Epithelial cell of esophagus (primary cell): ENCODE data around the gene CDH4.

Source experiments
- DNase-seq: peaks from one replicate; pipeline ENCODE4 v3.0.0; 2010; ENCODE audit warnings: low read depth
- H3K4me3 ChIP-seq: 2 replicates; pipeline ENCODE4 v1.5.1; 2011; ENCODE audit warnings: mild to moderate bottlenecking, low read length, control low read depth
- TF ChIP-seq, protein P1 (sequence below): IDR thresholded peaks from 2 replicates; pipeline ENCODE4 v1.5.1; 2011; ENCODE audit warnings: low read depth, mild to moderate bottlenecking, low read length, control low read depth, inconsistent platforms; ENCODE audit not compliant: insufficient read depth; ENCODE audit errors: missing control alignments

Gene CDH4

DNA sequence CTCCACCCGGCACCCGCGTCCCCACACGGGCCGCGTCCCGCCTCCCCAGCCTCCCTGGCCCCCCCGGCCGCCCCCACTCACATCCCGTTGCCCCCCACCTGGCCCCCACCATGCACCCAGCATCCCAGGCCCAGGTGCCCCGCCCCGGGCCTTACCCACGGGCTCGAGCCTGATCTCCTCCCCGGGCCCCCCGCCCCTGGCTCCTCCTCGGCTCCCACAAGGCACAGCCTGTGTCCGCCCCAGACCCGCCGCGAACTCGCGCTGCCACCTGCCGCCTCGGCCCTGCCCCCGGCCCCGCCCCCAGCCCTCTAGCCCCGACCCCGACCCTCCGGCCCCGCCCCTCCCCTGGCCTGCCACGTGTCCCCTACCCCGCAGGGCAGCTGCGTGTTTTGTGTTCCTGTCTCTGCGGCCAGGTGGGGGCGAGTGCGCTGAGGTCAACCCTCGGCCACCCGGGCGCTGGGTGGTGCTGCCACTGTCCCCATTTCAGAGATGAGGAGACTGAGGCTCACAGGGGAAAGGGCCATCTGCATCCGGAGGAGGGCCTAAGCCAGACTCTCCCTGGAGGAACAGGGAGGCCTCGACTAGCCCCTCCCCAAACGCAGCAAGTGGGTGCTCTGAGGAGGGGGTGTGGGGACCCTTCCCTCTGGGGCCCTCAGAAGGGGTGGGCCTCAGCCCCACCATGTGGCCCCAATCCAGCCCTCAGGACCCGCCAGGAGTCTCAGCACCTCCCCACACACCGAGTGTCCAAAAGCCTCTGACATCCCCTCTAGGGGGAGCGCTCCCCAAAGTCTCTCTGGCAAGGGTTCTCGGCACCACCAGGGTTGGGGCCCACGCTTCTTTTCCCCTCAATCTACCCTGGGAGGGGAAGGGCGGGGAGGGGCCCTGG, 713.8 kb downstream of the CDH4 start:
- no peak for DNase-seq
- TF ChIP-seq, protein P1, sequence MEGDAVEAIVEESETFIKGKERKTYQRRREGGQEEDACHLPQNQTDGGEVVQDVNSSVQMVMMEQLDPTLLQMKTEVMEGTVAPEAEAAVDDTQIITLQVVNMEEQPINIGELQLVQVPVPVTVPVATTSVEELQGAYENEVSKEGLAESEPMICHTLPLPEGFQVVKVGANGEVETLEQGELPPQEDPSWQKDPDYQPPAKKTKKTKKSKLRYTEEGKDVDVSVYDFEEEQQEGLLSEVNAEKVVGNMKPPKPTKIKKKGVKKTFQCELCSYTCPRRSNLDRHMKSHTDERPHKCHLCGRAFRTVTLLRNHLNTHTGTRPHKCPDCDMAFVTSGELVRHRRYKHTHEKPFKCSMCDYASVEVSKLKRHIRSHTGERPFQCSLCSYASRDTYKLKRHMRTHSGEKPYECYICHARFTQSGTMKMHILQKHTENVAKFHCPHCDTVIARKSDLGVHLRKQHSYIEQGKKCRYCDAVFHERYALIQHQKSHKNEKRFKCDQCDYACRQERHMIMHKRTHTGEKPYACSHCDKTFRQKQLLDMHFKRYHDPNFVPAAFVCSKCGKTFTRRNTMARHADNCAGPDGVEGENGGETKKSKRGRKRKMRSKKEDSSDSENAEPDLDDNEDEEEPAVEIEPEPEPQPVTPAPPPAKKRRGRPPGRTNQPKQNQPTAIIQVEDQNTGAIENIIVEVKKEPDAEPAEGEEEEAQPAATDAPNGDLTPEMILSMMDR, result no peak
- H3K4me3 ChIP-seq, result no peak overlapping the region

DNA sequence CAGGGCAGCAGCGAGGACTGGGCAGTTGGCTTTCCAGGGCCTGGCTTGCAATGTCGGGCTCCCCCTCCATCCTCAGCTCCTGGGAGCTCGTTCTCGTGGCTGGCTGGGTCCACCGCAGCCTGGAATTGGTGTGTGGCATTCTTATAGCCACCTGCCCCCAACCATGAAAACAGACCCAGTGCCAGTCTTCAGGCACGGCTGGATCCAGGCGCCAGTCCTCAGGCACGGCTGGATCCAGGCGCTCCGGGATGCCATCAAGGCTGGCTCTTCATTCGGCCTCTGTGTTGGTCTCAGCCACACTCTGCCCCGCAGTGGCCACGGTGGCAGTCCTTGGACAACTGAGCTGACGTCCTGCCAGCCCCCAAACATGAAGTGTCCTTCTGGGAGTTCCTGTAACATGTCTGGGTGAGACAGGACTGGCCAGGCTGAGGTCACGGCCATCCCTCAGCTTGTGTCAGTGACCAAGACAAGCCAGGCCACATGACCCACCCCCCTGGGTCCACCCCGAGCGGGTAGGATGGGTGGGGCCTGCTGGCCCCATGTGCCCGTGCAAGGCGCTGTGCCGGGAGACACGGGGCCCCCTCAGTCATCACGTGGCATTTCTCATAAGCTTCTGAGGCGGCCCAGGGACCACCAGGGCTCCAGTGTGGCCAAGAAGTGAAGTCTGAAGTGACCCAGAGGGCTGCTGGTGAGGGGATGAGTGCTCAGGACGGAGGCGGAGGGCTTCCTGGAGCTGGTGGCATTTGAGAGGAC, 714.6 kb downstream of the CDH4 start:
- H3K4me3 ChIP-seq, result no peak overlapping the region

DNA sequence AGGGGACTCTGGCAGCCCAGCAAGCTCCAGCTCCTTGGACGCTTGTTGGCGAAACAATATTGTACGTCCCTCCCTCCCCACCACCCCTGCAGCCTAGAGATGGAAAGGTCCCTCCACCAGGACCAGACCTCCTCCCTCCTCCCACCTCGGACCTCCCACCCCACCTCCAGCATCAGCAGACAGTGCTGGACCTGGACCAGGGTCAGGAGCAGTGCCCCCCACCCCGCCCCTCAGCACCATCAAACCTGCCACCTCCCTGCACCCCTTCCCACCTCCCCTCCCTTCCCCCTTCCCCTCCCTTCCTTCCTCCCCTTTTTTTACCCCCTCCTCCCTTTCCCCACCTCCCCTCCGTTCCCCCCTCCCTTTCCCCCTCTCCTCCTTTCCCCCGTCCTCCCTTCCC, 715.2 kb downstream of the CDH4 start:
- no peak for DNase-seq
- no peak overlapping the region for H3K4me3 ChIP-seq
- TF ChIP-seq, protein P1, result no peak

More for the DNA sequence above, 714.6 kb downstream of the CDH4 start:
- TF ChIP-seq, protein P1, result no peak
- no peak for DNase-seq

DNA sequence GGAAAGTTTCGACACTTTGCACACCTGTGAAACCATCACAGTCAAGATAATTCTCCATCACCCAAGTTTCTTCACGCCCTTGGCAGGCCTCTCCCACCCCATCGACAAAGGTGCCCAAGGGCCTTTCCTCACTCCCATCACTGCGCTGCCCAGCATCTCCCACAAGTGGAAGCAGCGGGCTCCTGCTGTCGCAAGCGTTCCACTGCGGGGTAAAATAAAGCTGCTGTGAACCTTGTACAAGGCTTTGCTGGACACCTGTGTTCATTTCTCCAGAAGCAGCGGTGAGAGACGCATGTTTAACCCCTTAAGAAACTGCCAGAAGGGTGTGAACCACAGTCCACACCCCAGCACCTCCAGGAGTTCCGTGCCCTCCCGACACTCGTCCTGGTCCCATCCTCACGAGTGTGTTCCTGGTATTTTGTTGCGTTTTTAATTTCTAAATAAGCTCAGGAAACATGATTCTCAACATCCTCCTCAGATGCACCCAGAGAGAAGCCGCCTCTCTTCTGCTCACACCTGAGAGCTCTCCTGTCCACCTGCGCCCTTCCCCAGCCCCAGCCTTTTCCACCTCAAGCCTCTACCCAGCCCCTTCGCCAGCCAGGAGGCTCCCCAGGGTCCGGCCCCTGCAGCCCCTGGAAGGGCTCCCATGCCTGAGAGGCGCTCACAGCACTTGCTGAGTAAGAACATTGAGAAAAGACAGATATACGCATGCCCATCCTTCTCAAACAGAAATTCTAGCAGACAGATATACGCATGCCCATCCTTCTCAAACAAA, 716.2 kb downstream of the CDH4 start:
- no peak overlapping the region for H3K4me3 ChIP-seq
- no peak for DNase-seq
- TF ChIP-seq, protein P1, result no peak

DNA sequence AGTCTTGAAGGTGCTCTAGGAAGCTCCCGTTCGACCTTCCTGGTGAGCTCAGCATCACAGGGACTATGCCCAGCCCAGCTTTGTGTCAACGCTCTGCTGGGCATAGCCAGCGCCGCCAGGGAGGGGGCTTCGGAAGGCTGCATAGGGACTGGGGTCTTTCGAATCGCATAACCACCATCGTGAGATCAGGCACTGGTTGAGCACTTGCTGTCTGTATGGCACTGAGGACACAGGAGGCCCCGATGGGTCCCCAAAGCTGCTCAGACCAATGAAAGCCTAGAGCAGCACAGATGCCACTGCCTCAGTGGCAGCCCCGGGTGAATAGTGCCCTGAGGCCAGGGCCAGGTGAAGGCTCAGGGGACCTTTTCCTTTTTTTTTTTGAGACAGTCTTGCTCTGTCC, 716.9 kb downstream of the CDH4 start:
- DNase-seq, result no peak
- H3K4me3 ChIP-seq, result no peak overlapping the region
- TF ChIP-seq, protein P1, result no peak

DNA sequence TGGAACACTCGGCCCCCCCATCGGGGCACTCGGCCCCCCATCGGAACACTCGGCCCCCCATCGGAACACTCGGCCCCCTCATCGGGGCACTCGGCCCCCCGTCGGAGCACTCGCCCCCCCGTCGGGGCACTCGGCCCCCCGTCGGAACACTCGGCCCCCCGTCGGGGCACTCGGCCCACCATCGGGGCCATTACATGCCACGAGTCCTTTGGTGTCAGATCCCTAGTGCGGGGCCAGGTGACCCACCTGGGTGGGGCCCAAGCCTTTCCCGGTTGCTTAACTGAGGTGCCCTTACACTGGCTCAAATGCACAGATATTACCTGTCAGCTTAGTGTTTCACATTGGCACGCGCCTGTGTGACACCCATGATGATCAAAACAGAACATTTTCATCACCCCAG, 717.7 kb downstream of the CDH4 start:
- TF ChIP-seq, protein P1, result no peak
- no peak overlapping the region for H3K4me3 ChIP-seq
- DNase-seq, result no peak
